ENCODE measurements around the gene PLXNA4.

DNA sequence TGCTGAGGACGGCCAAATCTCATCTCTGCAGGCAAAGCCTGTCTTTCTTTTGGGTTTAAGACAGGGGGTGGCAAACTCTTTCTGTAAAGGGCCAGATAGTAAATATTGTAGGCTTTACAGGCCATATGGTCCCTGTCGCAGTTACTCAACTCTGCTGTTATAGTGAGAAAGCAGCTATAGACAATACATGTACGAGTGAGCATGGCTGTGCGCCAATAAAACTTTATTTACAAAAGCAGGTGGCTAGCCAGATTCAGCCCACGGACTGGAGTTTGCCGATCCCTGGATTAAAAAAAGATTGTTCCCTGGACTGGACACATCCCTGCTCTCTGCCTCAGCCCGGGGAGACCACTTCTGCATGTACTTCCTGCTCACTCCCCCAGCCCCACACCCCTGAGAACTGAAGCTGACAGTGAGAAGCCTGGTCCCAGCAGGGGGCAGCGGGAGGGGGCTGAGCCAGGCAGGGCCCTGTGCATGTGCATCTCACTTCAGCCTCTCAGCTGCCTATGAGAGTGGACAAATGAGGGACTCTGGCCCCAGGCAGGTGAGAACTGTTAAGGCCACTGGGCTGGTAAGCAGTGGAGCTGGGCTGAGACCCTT, 392.4 kb downstream of the PLXNA4 start:
- TF ChIP-seq, protein P1, sequence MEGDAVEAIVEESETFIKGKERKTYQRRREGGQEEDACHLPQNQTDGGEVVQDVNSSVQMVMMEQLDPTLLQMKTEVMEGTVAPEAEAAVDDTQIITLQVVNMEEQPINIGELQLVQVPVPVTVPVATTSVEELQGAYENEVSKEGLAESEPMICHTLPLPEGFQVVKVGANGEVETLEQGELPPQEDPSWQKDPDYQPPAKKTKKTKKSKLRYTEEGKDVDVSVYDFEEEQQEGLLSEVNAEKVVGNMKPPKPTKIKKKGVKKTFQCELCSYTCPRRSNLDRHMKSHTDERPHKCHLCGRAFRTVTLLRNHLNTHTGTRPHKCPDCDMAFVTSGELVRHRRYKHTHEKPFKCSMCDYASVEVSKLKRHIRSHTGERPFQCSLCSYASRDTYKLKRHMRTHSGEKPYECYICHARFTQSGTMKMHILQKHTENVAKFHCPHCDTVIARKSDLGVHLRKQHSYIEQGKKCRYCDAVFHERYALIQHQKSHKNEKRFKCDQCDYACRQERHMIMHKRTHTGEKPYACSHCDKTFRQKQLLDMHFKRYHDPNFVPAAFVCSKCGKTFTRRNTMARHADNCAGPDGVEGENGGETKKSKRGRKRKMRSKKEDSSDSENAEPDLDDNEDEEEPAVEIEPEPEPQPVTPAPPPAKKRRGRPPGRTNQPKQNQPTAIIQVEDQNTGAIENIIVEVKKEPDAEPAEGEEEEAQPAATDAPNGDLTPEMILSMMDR (IDR thresholded peaks at IDR 0.05; ENCODE audit: insufficient read depth, low read depth, low read length): no peak
- TF ChIP-seq EZH2 (IDR thresholded peaks at IDR 0.05; ENCODE audit: insufficient read depth, low read length): no peak

All from astrocyte (in vitro differentiated cells and primary cell).